ENCODE measurements around the gene ARHGAP44.

The ARHGAP44 gene

GRCh38 chr17:12790249-12791106, 1.2 kb downstream of the ARHGAP44 start:
- H3K27ac ChIP-seq = no peak overlapping the region
- ChIA-PET CTCF (interaction anchor here (0.7 kb wide), 1 partner anchor 36 kb away, joined by 3 read pairs; no protein-coding TSS in a partner anchor), POLR2A (ENCODE audit: low non-redundant PET) (no interaction called here)
- DNase-seq (ENCODE audit: low spot score) = no peak
- TF ChIP-seq, protein P1, sequence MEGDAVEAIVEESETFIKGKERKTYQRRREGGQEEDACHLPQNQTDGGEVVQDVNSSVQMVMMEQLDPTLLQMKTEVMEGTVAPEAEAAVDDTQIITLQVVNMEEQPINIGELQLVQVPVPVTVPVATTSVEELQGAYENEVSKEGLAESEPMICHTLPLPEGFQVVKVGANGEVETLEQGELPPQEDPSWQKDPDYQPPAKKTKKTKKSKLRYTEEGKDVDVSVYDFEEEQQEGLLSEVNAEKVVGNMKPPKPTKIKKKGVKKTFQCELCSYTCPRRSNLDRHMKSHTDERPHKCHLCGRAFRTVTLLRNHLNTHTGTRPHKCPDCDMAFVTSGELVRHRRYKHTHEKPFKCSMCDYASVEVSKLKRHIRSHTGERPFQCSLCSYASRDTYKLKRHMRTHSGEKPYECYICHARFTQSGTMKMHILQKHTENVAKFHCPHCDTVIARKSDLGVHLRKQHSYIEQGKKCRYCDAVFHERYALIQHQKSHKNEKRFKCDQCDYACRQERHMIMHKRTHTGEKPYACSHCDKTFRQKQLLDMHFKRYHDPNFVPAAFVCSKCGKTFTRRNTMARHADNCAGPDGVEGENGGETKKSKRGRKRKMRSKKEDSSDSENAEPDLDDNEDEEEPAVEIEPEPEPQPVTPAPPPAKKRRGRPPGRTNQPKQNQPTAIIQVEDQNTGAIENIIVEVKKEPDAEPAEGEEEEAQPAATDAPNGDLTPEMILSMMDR (conservative IDR thresholded peaks at IDR 0.05; ENCODE audit: low read depth) = no peak

GRCh38 chr17:12794919-12795532, 5.7 kb downstream of the ARHGAP44 start:
- ChIA-PET POLR2A (ENCODE audit: low non-redundant PET) (no interaction called here), CTCF (interaction anchor here (0.6 kb wide), 1 partner anchor 51 kb away, joined by 3 read pairs; no protein-coding TSS in a partner anchor)
- TF ChIP-seq, protein P1 (conservative IDR thresholded peaks at IDR 0.05; ENCODE audit: low read depth) = no peak
- no peak overlapping the region for H3K27ac ChIP-seq
- no peak for DNase-seq (ENCODE audit: low spot score)

DNA sequence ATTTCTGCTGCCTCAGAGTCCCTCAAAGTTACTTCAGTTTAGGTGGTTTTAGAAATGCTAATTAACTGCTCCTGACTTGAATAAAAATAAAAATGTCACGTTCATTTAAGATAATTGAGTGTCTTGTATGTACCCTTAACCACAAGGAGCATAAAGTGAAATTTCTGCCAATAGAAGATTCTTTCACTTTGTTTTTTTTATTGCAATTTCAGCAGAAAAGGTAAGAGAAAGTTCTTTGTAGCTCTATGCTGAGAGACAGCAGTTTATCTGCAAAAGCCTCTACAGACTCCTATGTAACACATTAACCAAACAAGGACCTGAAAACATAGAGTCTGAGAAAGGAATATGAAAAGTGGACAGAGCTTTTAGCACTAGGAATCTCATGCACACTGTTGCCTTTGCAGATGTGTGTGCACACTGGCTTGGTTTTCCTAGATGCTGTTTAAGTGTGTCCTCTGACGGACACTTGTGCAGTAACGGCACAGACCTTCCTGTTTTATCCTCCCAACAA, 11.6 kb downstream of the ARHGAP44 start:
- ChIA-PET CTCF (no interaction called here), POLR2A (ENCODE audit: low non-redundant PET) (no interaction called here)
- no peak for DNase-seq (ENCODE audit: low spot score)
- no peak overlapping the region for H3K27ac ChIP-seq
- TF ChIP-seq, protein P1 (conservative IDR thresholded peaks at IDR 0.05; ENCODE audit: low read depth) = no peak

DNA sequence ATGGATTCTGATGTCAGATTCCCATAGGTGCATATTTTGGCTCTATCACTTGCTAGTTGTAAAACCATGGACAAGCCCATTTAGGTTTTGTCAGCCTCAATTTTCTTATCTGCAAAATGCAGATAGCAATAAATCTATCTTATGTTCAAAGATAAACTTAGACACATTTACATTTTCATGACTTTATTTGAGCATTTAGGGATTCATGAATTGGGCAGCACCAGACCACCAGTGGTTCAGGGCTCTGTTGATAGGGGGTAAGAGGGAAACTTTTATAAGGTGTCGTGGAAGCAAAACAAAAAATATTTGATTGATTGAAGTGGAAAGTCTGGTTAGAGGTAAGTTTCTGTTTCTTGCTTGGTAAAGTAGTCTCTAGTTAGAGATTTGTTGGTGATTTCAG, 17.3 kb downstream of the ARHGAP44 start:
- ChIA-PET CTCF (no interaction called here), POLR2A (ENCODE audit: low non-redundant PET) (no interaction called here)
- H3K27ac ChIP-seq = no peak overlapping the region
- DNase-seq (ENCODE audit: low spot score) = no peak
- TF ChIP-seq, protein P1 (conservative IDR thresholded peaks at IDR 0.05; ENCODE audit: low read depth) = no peak

DNA sequence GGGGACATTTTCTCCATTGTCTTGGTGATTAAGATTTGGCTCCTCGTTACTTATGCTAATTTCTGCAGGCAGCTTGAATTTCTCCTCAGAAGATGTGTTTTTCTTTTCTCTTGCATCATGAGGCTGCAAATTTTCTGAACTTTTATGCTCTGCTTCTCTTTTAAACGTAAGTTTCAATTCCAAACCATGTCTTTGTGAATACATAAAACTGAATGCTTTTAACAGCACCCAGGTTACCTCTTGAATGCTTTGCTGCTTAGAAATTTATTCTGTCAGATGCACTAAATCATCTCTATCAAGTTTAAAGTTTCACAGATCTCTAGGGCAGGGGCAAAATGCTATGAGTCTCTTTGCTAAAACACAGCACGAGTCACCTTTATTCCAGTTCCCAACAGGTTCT, 19.4 kb downstream of the ARHGAP44 start:
- TF ChIP-seq, protein P1 (conservative IDR thresholded peaks at IDR 0.05; ENCODE audit: low read depth) = no peak
- CTCF ChIA-PET = no interaction called here
- DNase-seq (ENCODE audit: low spot score) = no peak
- POLR2A ChIA-PET (ENCODE audit: low non-redundant PET) = no interaction called here
- no peak overlapping the region for H3K27ac ChIP-seq

- DNase-seq (ENCODE audit: low spot score) = no peak
- POLR2A ChIA-PET (ENCODE audit: low non-redundant PET) = no interaction called here
- CTCF ChIA-PET = no interaction called here
- no peak overlapping the region for H3K27ac ChIP-seq
- TF ChIP-seq, protein P1 (conservative IDR thresholded peaks at IDR 0.05; ENCODE audit: low read depth) = no peak
Observed at GRCh38 chr17:12812877-12813276, 23.6 kb downstream of the ARHGAP44 start.

Data from RWPE1 (cell line).